ENCODE measurements around the gene APAF1.

- TF ChIP-seq GATA3 (IDR thresholded peaks at IDR 0.05; ENCODE audit: low read depth, low read length), result no peak
- TF ChIP-seq GATA2 (IDR thresholded peaks at IDR 0.05; ENCODE audit: low read depth, low read length), result no peak
Measured at GRCh38 chr12:98724384-98725155, 79.5 kb downstream of the APAF1 start.
